ENCODE results near the gene ABCF2. TPM values are rescaled to one million over a fixed set of nuclear protein-coding genes. Genes with fewer than 3 reads are reported as not detected.

ABCF2 gene
- total and polyA plus RNA-seq, 2 of the 13 experiments (the other 11 are each of a cell fraction or from before 2014, with no cell fraction given) = 16.3 to 42.5 TPM

GRCh38 chr7:151226875-151227782, at the start of gene ABCF2 (continued):
- TF ChIP-seq, protein P1, sequence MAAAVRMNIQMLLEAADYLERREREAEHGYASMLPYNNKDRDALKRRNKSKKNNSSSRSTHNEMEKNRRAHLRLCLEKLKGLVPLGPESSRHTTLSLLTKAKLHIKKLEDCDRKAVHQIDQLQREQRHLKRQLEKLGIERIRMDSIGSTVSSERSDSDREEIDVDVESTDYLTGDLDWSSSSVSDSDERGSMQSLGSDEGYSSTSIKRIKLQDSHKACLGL (CRISPR knock-in tag; IDR thresholded peaks at IDR 0.05) = peak; percentile 17; the same call in 1 of the 2 replicates
- peak; percentile 43; the same call in 1 of the 2 replicates for TF ChIP-seq ZNF775 (CRISPR knock-in tag; IDR thresholded peaks at IDR 0.05; ENCODE audit: borderline replicate concordance)
- peak; percentile 97 for TF ChIP-seq ZNF143 (CRISPR knock-in tag; IDR thresholded peaks at IDR 0.05)
- peak; percentile 65 for TF ChIP-seq HNF4A (CRISPR knock-in tag; IDR thresholded peaks at IDR 0.05)
- peak; percentile 54; the same call in 1 of the 2 replicates for TF ChIP-seq MEF2D (CRISPR knock-in tag; IDR thresholded peaks at IDR 0.05)
- peak; percentile 40; the same call in 1 of the 2 replicates for TF ChIP-seq RFX5 (IDR thresholded peaks at IDR 0.05; ENCODE audit: low read depth, low read length)
- TF ChIP-seq FOXP4 (CRISPR knock-in tag; IDR thresholded peaks at IDR 0.05) = 0 out of 2 replicates have a peak, but pooled peaks have one; percentile 29
- TF ChIP-seq DR1 (CRISPR knock-in tag; IDR thresholded peaks at IDR 0.05) = peak; percentile 55; the same call in 1 of the 2 replicates
- TF ChIP-seq ZNF724P (CRISPR knock-in tag; IDR thresholded peaks at IDR 0.05; ENCODE audit: borderline replicate concordance) = no peak
- TF ChIP-seq ZNF350 (CRISPR knock-in tag; IDR thresholded peaks at IDR 0.05; ENCODE audit: borderline replicate concordance, low read depth) = peak; percentile 81; the same call in 1 of the 2 replicates
- no peak for TF ChIP-seq RELA (CRISPR knock-in tag; IDR thresholded peaks at IDR 0.05)
- no peak for TF ChIP-seq ZNF841 (CRISPR knock-in tag; IDR thresholded peaks at IDR 0.05; ENCODE audit: borderline replicate concordance)
- TF ChIP-seq ZFP36L2 (CRISPR knock-in tag; IDR thresholded peaks at IDR 0.05) = no peak
- no peak for TF ChIP-seq CBX2 (IDR thresholded peaks at IDR 0.05; ENCODE audit: low read depth, low read length)
- TF ChIP-seq CBX2 (CRISPR knock-in tag; IDR thresholded peaks at IDR 0.05; ENCODE audit: low read depth) = no peak
- no peak for TF ChIP-seq SRSF4 (IDR thresholded peaks at IDR 0.05; ENCODE audit: low read depth, low read length, poor library complexity, severe bottlenecking)
- TF ChIP-seq PRDM10 (CRISPR knock-in tag; IDR thresholded peaks at IDR 0.05; ENCODE audit: low read depth) = peak; percentile 53; the same call in 1 of the 2 replicates
- TF ChIP-seq ZNF792 (CRISPR knock-in tag; IDR thresholded peaks at IDR 0.05) = peak; percentile 29; the same call in 1 of the 2 replicates
- TF ChIP-seq ZFX (CRISPR knock-in tag; IDR thresholded peaks at IDR 0.05; ENCODE audit: low read depth) = peak; percentile 86
- peak; percentile 41; the same call in 1 of the 2 replicates for TF ChIP-seq RBAK (CRISPR knock-in tag; IDR thresholded peaks at IDR 0.05)
- TF ChIP-seq MTA3 (CRISPR knock-in tag; IDR thresholded peaks at IDR 0.05) = no peak
- no peak for TF ChIP-seq CBX5 (CRISPR knock-in tag; IDR thresholded peaks at IDR 0.05; ENCODE audit: borderline replicate concordance)
- TF ChIP-seq HDAC1 (CRISPR knock-in tag; IDR thresholded peaks at IDR 0.05) = peak; percentile 95
- peak; percentile 51; the same call in 1 of the 2 replicates for TF ChIP-seq ZSCAN31 (CRISPR knock-in tag; IDR thresholded peaks at IDR 0.05; ENCODE audit: low read depth)
